Activated CD4-positive, CD25-positive, alpha-beta regulatory T cell treated with anti-CD3 and anti-CD28 coated beads, Interleukin-2, amount 50 U/mL, for 24 hours (primary cell): ENCODE data around the gene INSR.
"Not testable (repeated sequence)": the region's sequence is repeated elsewhere in the genome, so short reads cannot be mapped to it uniquely, and the experiment has no call there.

Source experiments
- ATAC-seq, 2 donors: fragments of 150-1000 bp; cut with Tn5 transposase; one replicate each; pipeline ENCODE4 v1.10.0; 2021; ENCODE audit warnings: mild to moderate bottlenecking in 1 of 2, moderate library complexity in 1 of 2

The INSR gene

GRCh38 chr19:7078008-7078407 is 216.2 kb downstream of the INSR start:
- ATAC-seq = no peak

GRCh38 chr19:7076151-7076550 is 218.1 kb downstream of the INSR start:
- no peak for ATAC-seq

GRCh38 chr19:7074705-7075282 is 219.4 kb downstream of the INSR start:
- no peak for ATAC-seq

- ATAC-seq = no peak
These were observed 221.7 kb downstream of the INSR start for GRCh38 chr19:7072541-7072940.

- peak in 1 of 2 donors; percentile 11 for ATAC-seq
These were observed 224.3 kb downstream of the INSR start for GRCh38 chr19:7069904-7070226.

GRCh38 chr19:7069042-7069903 is 224.9 kb downstream of the INSR start, which contains the start of gene ZNF557:
Gene ZNF557 (plus strand): TSS chr19:7069703. CDS start chr19:7075075, 5,372 bp downstream.
- ATAC-seq = peak; percentile 94 to 96

GRCh38 chr19:7068599-7068998 is 225.6 kb downstream of the INSR start:
- no peak for ATAC-seq

- ATAC-seq = no peak
These were observed 226.5 kb downstream of the INSR start for GRCh38 chr19:7067716-7068115.

- not testable (repeated sequence) for ATAC-seq
These were observed 227.1 kb downstream of the INSR start for GRCh38 chr19:7067122-7067521.

GRCh38 chr19:7063764-7064418 is 230.3 kb downstream of the INSR start:
- ATAC-seq = no peak

- no peak for ATAC-seq
These were observed 230.9 kb downstream of the INSR start for GRCh38 chr19:7063339-7063738.
